OCI-M2 (cell line): Measurements from ENCODE around the gene PPP1R1B.

Source experiments
- DNase-seq: peaks from one replicate; lab custom pipeline; 2025; ENCODE audit not compliant: unreplicated experiment; lab: John Stamatoyannopoulos, UW

Gene PPP1R1B

GRCh38 chr17:39600288-39600996, 26.3 kb upstream of the PPP1R1B start:
- no peak for DNase-seq

- DNase-seq, result no peak
These were observed 25.7 kb upstream of the PPP1R1B start for GRCh38 chr17:39600997-39601597.

DNA sequence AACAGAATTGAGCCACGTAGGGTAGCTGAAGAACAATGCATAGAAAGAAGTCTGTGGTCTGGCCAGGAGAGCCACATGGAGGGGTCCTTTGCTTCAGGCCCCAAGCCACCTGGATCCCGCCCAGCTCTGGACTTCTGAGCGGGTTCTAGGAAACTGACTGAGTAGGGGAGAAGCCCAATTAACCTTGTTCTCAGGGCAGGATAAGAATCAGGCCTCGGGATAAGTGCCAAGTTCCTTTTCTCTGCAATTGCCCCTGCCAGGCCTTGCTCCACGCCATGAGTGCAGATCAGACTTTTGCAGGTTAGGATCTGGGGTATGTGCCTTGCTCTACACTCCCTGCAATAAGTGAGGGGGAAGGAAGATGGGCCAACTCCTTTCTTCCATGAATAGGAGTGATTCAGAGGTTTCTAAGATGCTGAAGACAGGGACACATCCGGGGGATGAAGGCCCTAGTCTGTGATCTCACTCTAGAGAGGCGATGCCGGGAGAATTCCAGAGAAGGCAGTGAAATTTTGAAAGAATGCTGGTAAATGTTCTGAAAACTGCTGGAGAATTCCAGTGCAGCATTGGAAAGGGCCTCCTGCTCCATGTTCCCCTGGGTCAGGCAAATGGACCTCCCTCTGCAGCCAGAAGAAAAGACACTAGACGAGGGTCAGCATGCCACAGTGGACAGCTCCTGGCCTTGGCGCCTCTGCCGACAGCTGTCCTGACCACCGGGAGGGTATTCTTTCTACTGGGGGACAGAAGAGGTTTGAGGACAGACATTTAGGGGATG, 24.8 kb upstream of the PPP1R1B start:
- DNase-seq, result no peak

DNA sequence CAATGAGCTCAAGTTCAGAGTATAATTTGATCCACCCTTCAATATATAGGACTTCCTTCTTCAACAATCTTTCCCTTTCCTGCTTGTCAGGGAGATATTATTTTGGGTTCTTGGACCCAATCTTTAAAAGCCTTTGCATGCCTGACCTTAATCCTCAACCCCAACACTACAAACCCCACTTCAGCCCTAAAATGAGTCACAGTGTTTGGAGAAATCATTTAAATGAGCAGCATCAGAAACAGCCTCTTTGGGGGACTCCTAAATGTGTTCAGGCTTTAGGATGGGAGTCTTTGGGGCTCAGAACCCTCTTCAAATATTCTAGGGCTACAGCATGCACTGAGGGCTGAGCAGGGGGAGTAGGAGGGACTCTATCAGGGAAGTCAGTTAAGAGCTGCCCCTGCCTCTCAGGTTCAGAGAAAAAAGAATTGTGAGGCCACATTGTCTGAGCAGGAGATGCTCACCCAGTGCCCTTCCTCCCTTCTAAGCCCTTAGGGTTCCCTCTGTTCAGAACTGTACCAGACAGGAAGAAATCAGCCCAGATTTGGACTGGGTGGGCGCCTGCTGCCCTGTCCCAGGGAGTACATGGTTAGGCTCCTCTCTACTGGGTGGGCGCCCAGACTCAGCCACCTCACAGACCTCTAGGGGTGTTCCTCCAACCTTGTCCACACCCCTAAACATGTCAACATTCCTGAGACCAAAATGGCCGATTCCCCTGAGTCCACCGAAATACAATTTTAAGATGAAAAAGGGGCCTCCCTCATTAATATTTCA, 24.0 kb upstream of the PPP1R1B start:
- DNase-seq, result no peak

DNA sequence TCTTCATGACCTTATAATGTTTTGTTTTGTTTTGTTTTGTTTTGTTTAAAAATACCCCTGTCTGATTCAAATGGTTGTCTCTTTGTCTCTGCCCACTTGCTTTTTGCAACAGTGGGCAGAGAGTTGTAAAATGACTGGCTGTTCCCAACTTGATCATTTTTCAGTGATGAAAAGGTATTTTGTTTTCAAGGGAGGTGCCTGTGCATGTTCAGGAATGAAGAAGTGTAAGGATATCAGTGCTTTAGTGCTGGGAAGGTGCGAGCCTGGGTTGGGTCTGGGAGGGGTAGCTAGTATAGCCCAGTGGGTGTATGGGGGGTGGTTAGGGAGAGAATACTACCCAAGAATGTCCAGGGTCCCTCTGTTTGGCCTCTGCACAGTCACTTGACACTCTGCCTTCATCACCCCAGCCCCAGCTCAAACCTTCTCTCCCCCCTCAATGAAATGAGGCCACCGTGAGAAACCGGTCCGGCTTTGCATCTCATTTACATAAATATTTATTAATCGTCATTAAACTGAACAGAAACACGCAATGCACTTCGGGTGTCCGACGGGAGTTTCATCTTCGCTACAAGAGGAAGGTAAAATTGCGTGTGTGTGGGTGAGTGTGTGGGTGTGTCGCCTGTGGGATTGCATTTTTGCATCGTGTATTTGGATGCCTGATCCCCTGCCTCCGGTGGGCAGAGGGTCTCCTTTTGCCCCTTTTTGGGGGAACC, 23.3 kb upstream of the PPP1R1B start:
- DNase-seq, result no peak

- DNase-seq, result no peak
These were observed 21.8 kb upstream of the PPP1R1B start for GRCh38 chr17:39604911-39605491.

GRCh38 chr17:39605492-39606433, 21.0 kb upstream of the PPP1R1B start:
- no peak for DNase-seq

DNA sequence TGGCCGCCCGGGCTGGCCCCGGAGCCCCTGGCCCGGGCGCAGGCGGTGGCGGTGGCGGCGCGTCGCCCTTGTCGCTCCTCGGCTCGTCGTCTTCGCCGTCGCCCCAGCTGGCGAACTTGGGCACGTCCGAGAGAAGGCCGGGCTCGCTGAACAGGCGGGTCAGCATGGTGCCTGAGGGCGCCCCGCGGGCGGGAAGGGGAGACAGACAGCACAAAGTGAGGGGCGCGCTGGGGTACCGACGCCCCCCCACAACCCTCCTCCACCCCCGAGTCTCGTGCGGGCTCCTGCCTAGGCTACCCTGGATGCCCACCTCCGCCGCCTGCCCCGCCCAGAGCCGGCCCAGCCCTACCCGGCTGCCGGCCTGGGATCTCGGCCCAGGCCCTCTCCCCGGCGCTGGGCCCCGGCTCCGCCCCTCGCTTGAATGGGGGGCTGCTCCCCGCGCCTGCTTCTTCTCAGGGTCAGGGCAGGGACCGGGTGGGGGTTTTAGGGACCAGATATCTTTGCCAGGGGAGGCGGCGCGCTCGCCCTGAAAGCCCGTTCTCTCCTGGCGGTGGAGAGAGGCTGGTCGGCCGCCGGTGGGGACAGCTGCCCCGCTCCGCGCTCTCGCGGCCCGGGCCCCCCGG, 20.2 kb upstream of the PPP1R1B start:
- no peak for DNase-seq

GRCh38 chr17:39607057-39607850, 19.5 kb upstream of the PPP1R1B start:
- no peak for DNase-seq

GRCh38 chr17:39607851-39608130, 19.0 kb upstream of the PPP1R1B start, which contains the start of gene NEUROD2:
Gene NEUROD2 (minus strand): TSS chr17:39607920. CDS start chr17:39606599, 1,321 bp downstream.
- no peak for DNase-seq

GRCh38 chr17:39608142-39608981, 18.4 kb upstream of the PPP1R1B start:
- DNase-seq, result no peak

- DNase-seq, result no peak
These were observed 17.2 kb upstream of the PPP1R1B start for GRCh38 chr17:39609416-39610025.

- DNase-seq, result no peak
These were observed 15.2 kb upstream of the PPP1R1B start for GRCh38 chr17:39611401-39612112.

DNA sequence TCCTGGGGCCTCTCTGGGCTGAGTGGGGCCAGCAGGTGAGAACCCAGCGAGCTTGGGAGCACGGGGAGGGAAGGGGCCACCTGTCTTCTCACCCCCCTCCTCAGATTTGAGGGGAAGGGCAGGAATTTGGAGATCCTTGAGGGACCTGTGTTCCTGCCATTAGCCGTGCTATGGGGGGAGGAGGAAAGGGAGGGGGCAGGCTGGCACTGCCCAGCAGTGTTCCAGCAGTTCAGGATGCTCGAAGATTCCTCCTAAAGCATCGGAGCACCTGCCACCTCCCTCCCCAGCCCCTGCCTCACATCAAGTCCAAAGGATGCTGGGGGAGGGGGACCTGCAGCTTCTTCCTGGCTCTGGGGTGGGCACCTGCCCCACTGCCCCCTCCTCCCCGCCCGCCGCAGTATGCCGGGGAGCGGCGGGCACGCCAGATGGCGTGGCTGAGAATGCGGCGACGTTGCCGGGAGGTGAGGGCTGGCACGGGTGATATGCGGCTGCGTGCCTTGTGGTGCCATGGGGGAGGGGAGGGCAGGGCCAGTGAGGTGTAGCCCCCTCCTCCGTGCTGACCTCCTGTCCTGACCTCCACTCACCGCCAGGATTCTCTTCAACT, 14.4 kb upstream of the PPP1R1B start:
- DNase-seq, result no peak

GRCh38 chr17:39612935-39613464, 13.8 kb upstream of the PPP1R1B start:
- no peak for DNase-seq
